B cell (primary cell): ENCODE results near the gene OBP2B. TPM values are rescaled to one million over a fixed set of nuclear protein-coding genes. Genes with fewer than 3 reads are reported as not detected.
"Not testable (repeated sequence)": the region's sequence is repeated elsewhere in the genome, so short reads cannot be mapped to it uniquely, and the experiment has no call there.

ENCODE experiments used
- ATAC-seq: fragments of 200-7000 bp; cut with Tn5 transposase; one replicate; pipeline ENCODE4 v1.10.0; 2021; ENCODE audit warnings: low read depth, mild to moderate bottlenecking, moderate number of reproducible peaks, moderate library complexity
- CTCF ChIA-PET: fragments of 350-600 bp; sonication (Branson Sonifier 250); formaldehyde crosslinking; loops from one replicate; lab custom pipeline; 2021; ENCODE audit warnings: antibody characterized with exemption, inconsistent platforms; lab: Charles Lee
- POLR2A ChIA-PET: fragments of 350-600 bp; sonication (Branson Sonifier 250); formaldehyde crosslinking; loops from one replicate; lab custom pipeline; 2021; ENCODE audit warnings: antibody characterized with exemption; lab: Charles Lee
- DNase-seq: peaks from one replicate; pipeline ENCODE4 v3.0.0; 2013
- H2AFZ ChIP-seq: 2 replicates; pipeline ENCODE4 v1.6.1; 2012; ENCODE audit warnings: mild to moderate bottlenecking, low read depth, low read length; ENCODE audit not compliant: insufficient read depth, poor library complexity, severe bottlenecking
- H3K27ac ChIP-seq, 2 donors: 1 replicate in 1 of 2; 2 replicates in 1 of 2; pipeline ENCODE4 v1.5.1; 2012 to 2013; ENCODE audit warnings: low read length in 2 of 2, mild to moderate bottlenecking in 2 of 2, moderate library complexity in 1 of 2
- H3K27me3 ChIP-seq, 4 experiments: fragments of 200-600 bp in 1 of 4; sonication (generic) in 1 of 4; replicated peaks in 1 of 4; 1 replicate in 2 of 4; 2 replicates in 2 of 4; pipeline versions ENCODE4 v1.6.1 to v1.7.0; 2013 to 2016; ENCODE audit warnings: low read length in 3 of 4, mild to moderate bottlenecking in 2 of 4, mixed read lengths in 1 of 4, moderate library complexity in 1 of 4; ENCODE audit not compliant: insufficient read depth in 4 of 4, control insufficient read depth in 3 of 4; ENCODE audit errors: control extremely low read depth in 1 of 4
- H3K36me3 ChIP-seq, 2 experiments: replicated peaks in 1 of 2; 1 replicate in 1 of 2; 2 replicates in 1 of 2; pipeline versions ENCODE4 v1.6.1 to v1.7.1; 2013; ENCODE audit warnings: low read length in 1 of 2; ENCODE audit not compliant: insufficient read depth in 2 of 2, control insufficient read depth in 1 of 2; ENCODE audit errors: control extremely low read depth in 1 of 2, extremely low read depth in 1 of 2
- H3K4me1 ChIP-seq, 2 donors: fragments of 200-600 bp in 1 of 2; sonication (generic) in 1 of 2; 1 replicate in 1 of 2; 2 replicates in 1 of 2; pipeline versions ENCODE4 v1.5.1 to v1.6.1; 2013 to 2017; ENCODE audit warnings: low read length in 2 of 2; ENCODE audit not compliant: control insufficient read depth in 2 of 2, insufficient read depth in 2 of 2
- H3K4me2 ChIP-seq: replicated peaks from 2 replicates; pipeline ENCODE3; 2012; ENCODE audit warnings: mild to moderate bottlenecking, low read depth, low read length; ENCODE audit not compliant: poor library complexity, severe bottlenecking
- H3K4me3 ChIP-seq, 5 experiments: fragments of 200-600 bp in 1 of 5; sonication (generic) in 1 of 5; 1 replicate in 3 of 5; 2 replicates in 2 of 5; pipeline versions ENCODE4 v1.5.1 to v1.7.0; 2011 to 2016; ENCODE audit warnings: low read length in 4 of 5, mild to moderate bottlenecking in 4 of 5, low read depth in 2 of 5, control low read depth in 1 of 5, moderate library complexity in 1 of 5; ENCODE audit not compliant: insufficient read depth in 1 of 5; ENCODE audit errors: control extremely low read depth in 1 of 5, extremely low read depth in 1 of 5
- H3K79me2 ChIP-seq: fragments of 200-600 bp; sonication (generic); one replicate; pipeline ENCODE4 v1.6.0; 2016; ENCODE audit warnings: low read length; ENCODE audit not compliant: control insufficient read depth, insufficient read depth
- H3K9ac ChIP-seq: fragments of 200-600 bp; sonication (generic); 2 replicates; pipeline ENCODE4 v1.6.1; 2017; ENCODE audit warnings: mild to moderate bottlenecking, low read length, moderate library complexity
- H3K9me3 ChIP-seq, 3 donors: one replicate each; pipeline versions ENCODE4 v1.6.1 to v1.7.1; 2013; ENCODE audit warnings: low read length in 2 of 3; ENCODE audit not compliant: control insufficient read depth in 2 of 3, insufficient read depth in 1 of 3; ENCODE audit errors: control extremely low read depth in 1 of 3
- H4K20me1 ChIP-seq: 2 replicates; pipeline ENCODE4 v1.6.0; 2012; ENCODE audit warnings: mild to moderate bottlenecking, low read length; ENCODE audit not compliant: insufficient read depth, control insufficient read depth, poor library complexity, severe bottlenecking
- H3K27ac Mint-ChIP-seq: one replicate; pipeline ENCODE4 v1.8.0; 2021; ENCODE audit warnings: mixed read lengths
- H3K27me3 Mint-ChIP-seq: one replicate; pipeline ENCODE4 v1.8.0; 2021; ENCODE audit warnings: mixed read lengths
- H3K4me1 Mint-ChIP-seq: one replicate; pipeline ENCODE4 v1.8.0; 2021; ENCODE audit warnings: mixed read lengths
- H3K4me3 Mint-ChIP-seq: one replicate; pipeline ENCODE4 v1.8.0; 2021; ENCODE audit warnings: mixed read lengths
- H3K9me3 Mint-ChIP-seq: one replicate; pipeline ENCODE4 v1.8.0; 2022; ENCODE audit warnings: mixed read lengths; ENCODE audit not compliant: insufficient read depth
- EZH2 ChIP-seq: IDR thresholded peaks from 2 replicates; pipeline ENCODE4 v1.6.1; 2012; ENCODE audit warnings: borderline replicate concordance, low read depth, mild to moderate bottlenecking, moderate library complexity, low read length; ENCODE audit not compliant: insufficient read depth, poor library complexity, severe bottlenecking
- WGBS: methylation state at CpG from one replicate; pipeline ENCODE4 v1.1.5; 2013; ENCODE audit warnings: missing lambda C conversion rate; ENCODE audit not compliant: insufficient coverage; 5-methylcytosine and 5-hydroxymethylcytosine counted together
- intact Hi-C: fragments of 100-400 bp; cut with micrococcal nuclease; formaldehyde crosslinking; loops from one replicate; pipeline ENCODE4 v1.10.0; 2022
- polyA plus RNA-seq: library from polyadenylated mRNA; depleted of rRNA; stranded (reverse); fragments of >200 nt; gene quantifications from 2 replicates; pipeline ENCODE4 v1.2.3, GENCODE V29; 2012
- total RNA-seq, 2 donors: library from RNA; stranded (reverse); fragments of 120-200 nt in 1 of 2; gene quantifications; 1 replicate in 1 of 2; 2 replicates in 1 of 2; pipeline versions ENCODE4 v1.2.3 to v1.2.4, GENCODE V29; 2013 to 2022
- TF ChIP-seq, protein P1 (sequence below): fragments of 200-600 bp; IDR thresholded peaks from one replicate; pipeline ENCODE4 v1.8.0; 2022; ENCODE audit warnings: antibody characterized with exemption, mild to moderate bottlenecking

The OBP2B gene
- total and polyA plus RNA-seq, 2 donors (not counting 1 experiment from before 2014, with no cell fraction given): not detected

DNA sequence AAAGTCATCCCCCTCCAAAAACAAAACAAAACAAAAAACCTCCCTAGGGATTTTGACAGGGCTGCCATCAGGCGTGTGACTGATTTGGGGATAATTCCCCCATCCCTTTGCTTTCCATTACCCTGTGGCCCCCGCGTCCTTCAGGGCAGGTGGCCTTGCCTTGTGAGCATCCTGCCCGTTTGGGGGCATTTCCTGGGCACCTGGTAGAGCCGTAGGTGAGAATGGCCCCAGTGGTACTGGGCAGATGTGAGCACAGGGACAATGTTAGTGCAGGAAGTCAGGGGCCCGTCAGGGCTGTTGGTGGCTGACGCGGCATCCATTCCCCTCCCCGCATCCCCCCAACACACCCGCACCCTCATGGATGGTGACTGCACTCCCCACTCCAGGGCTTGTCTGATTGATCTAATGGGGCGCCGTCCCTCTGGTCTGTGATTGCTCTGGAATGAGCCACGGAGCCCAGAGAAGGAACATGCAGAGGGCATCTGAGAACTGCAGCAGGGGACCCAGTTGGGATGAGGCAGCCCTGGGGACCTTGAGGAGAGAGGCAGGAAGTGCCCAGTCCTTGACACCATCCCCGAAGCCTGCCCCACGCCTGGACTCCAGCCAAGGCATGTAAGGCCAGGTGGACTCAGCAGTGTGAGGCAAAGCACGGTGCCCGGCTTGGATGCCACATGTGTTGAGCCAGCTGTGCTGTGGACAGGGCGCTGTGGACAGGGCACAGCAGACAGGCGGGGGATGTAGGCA lies 27.4 kb upstream of the OBP2B start:
- H4K20me1 ChIP-seq, H3K9ac ChIP-seq, H3K4me3 ChIP-seq, H3K79me2 ChIP-seq, H3K36me3 ChIP-seq, H3K4me3 Mint-ChIP-seq, H3K4me1 ChIP-seq, H3K9me3 Mint-ChIP-seq, CTCF ChIA-PET, H3K4me2 ChIP-seq, intact Hi-C loops, H2AFZ ChIP-seq, POLR2A ChIA-PET, ATAC-seq, H3K27ac Mint-ChIP-seq, DNase-seq, H3K27ac ChIP-seq: not testable (repeated sequence)
- H3K4me1 Mint-ChIP-seq: peaks cover 13% of the 10 kb centered on the region
- H3K9me3 ChIP-seq: peaks cover 0 to 20% (median 0%) of the 10 kb centered on the region in 3 donors
- peaks cover 0 to 30% (median 3%) of the 10 kb centered on the region in 4 experiments for H3K27me3 ChIP-seq
- H3K27me3 Mint-ChIP-seq: peaks cover 23% of the 10 kb centered on the region
- 61% methylated on average over 17 of the region's 19 CpGs for WGBS

- WGBS: 70% methylated on average over 3 of the region's 11 CpGs
- H3K4me3 Mint-ChIP-seq: no peak overlapping the region
- Histone ChIP-seq H3K9me3 (peaks cover 0 to 20% (median 0%) of the 10 kb centered on the region in 3 donors), H2AFZ (no peak overlapping the region), H3K27ac (no peak overlapping the region), H3K4me1 (peaks cover 9 to 10% of the 10 kb centered on the region in 2 donors), H3K36me3 (no peaks in the 10 kb centered on the region), H3K4me3 (no peak overlapping the region), H3K27me3 (peaks cover 0 to 26% (median 3%) of the 10 kb centered on the region in 4 experiments), H3K9ac (no peak overlapping the region), H4K20me1 (no peaks in the 10 kb centered on the region), H3K79me2 (no peaks in the 10 kb centered on the region), H3K4me2 (no peak overlapping the region)
- ChIA-PET CTCF (no interaction called here), POLR2A (no interaction called here)
- no peaks in the 10 kb centered on the region for H3K9me3 Mint-ChIP-seq
- intact Hi-C loops: no loop called here
- ATAC-seq (no peak), DNase-seq (no peak)
- peaks cover 21% of the 10 kb centered on the region for H3K27me3 Mint-ChIP-seq
- TF ChIP-seq, protein P1, sequence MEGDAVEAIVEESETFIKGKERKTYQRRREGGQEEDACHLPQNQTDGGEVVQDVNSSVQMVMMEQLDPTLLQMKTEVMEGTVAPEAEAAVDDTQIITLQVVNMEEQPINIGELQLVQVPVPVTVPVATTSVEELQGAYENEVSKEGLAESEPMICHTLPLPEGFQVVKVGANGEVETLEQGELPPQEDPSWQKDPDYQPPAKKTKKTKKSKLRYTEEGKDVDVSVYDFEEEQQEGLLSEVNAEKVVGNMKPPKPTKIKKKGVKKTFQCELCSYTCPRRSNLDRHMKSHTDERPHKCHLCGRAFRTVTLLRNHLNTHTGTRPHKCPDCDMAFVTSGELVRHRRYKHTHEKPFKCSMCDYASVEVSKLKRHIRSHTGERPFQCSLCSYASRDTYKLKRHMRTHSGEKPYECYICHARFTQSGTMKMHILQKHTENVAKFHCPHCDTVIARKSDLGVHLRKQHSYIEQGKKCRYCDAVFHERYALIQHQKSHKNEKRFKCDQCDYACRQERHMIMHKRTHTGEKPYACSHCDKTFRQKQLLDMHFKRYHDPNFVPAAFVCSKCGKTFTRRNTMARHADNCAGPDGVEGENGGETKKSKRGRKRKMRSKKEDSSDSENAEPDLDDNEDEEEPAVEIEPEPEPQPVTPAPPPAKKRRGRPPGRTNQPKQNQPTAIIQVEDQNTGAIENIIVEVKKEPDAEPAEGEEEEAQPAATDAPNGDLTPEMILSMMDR: no peak
- no peak for TF ChIP-seq EZH2
- H3K27ac Mint-ChIP-seq: no peak overlapping the region
- H3K4me1 Mint-ChIP-seq: peaks cover 13% of the 10 kb centered on the region
These were observed 26.6 kb upstream of the OBP2B start for GRCh38 chr9:133235549-133236222.
